Nephron (organoid): ENCODE data around the gene RAB26.

ENCODE experiments used
- H3K27ac Mint-ChIP-seq, 3 experiments: 2 replicates each; pipeline ENCODE4 v1.8.0; 2020; ENCODE audit warnings: mixed read lengths in 3 of 3, mild to moderate bottlenecking in 2 of 3, moderate library complexity in 1 of 3
- H3K27me3 Mint-ChIP-seq: 2 replicates; pipeline ENCODE4 v1.8.0; 2021; ENCODE audit warnings: low read depth, mild to moderate bottlenecking, moderate library complexity, mixed read lengths
- H3K36me3 Mint-ChIP-seq: 2 replicates; pipeline ENCODE4 v1.8.0; 2020; ENCODE audit warnings: low read depth, mixed read lengths
- H3K4me1 Mint-ChIP-seq: 2 replicates; pipeline ENCODE4 v1.8.0; 2020; ENCODE audit warnings: mixed read lengths
- H3K4me3 Mint-ChIP-seq, 3 experiments: 2 replicates each; pipeline ENCODE4 v1.8.0; 2020; ENCODE audit warnings: mild to moderate bottlenecking in 3 of 3, mixed read lengths in 3 of 3, moderate library complexity in 2 of 3
- H3K9me3 Mint-ChIP-seq: 2 replicates; pipeline ENCODE4 v1.8.0; 2020; ENCODE audit warnings: mixed read lengths
- CTCF ChIP-seq, 3 experiments: fragments of 200-600 bp; sonication (generic); IDR thresholded peaks; one replicate each; pipeline ENCODE4 v1.5.0; 2021; ENCODE audit warnings: antibody characterized with exemption in 3 of 3; ENCODE audit not compliant: unreplicated experiment in 3 of 3

Gene RAB26

GRCh38 chr16:2186505-2186904 lies 38.1 kb downstream of the RAB26 start:
- Mint-ChIP-seq H3K4me1 (no peaks in the 10 kb centered on the region), H3K27ac (no peak overlapping the region), H3K27me3 (no peaks in the 10 kb centered on the region), H3K9me3 (no peaks in the 10 kb centered on the region), H3K36me3 (no peaks in the 10 kb centered on the region), H3K4me3 (no peak overlapping the region)
- no peak for TF ChIP-seq CTCF (IDR thresholded peaks at IDR 0.05; ENCODE audit: unreplicated experiment in 3 of 3)

GRCh38 chr16:2187212-2187611 lies 38.8 kb downstream of the RAB26 start:
- H3K9me3 Mint-ChIP-seq: no peaks in the 10 kb centered on the region
- no peak overlapping the region for H3K27ac Mint-ChIP-seq
- H3K27me3 Mint-ChIP-seq: no peaks in the 10 kb centered on the region
- H3K4me1 Mint-ChIP-seq: no peaks in the 10 kb centered on the region
- H3K4me3 Mint-ChIP-seq: no peak overlapping the region
- no peaks in the 10 kb centered on the region for H3K36me3 Mint-ChIP-seq
- TF ChIP-seq CTCF (IDR thresholded peaks at IDR 0.05; ENCODE audit: unreplicated experiment in 3 of 3): no peak

GRCh38 chr16:2188395-2188794 lies 40.0 kb downstream of the RAB26 start:
- no peaks in the 10 kb centered on the region for H3K36me3 Mint-ChIP-seq
- no peaks in the 10 kb centered on the region for H3K27me3 Mint-ChIP-seq
- no peak overlapping the region for H3K4me3 Mint-ChIP-seq
- H3K4me1 Mint-ChIP-seq: no peaks in the 10 kb centered on the region
- no peaks in the 10 kb centered on the region for H3K9me3 Mint-ChIP-seq
- no peak overlapping the region for H3K27ac Mint-ChIP-seq
- TF ChIP-seq CTCF (IDR thresholded peaks at IDR 0.05; ENCODE audit: unreplicated experiment in 3 of 3): no peak

GRCh38 chr16:2189252-2189893 lies 40.9 kb downstream of the RAB26 start:
- no peaks in the 10 kb centered on the region for H3K9me3 Mint-ChIP-seq
- no peaks in the 10 kb centered on the region for H3K36me3 Mint-ChIP-seq
- no peak overlapping the region for H3K4me3 Mint-ChIP-seq
- H3K27me3 Mint-ChIP-seq: no peaks in the 10 kb centered on the region
- H3K27ac Mint-ChIP-seq: no peak overlapping the region
- TF ChIP-seq CTCF (IDR thresholded peaks at IDR 0.05; ENCODE audit: unreplicated experiment in 3 of 3): no peak
- H3K4me1 Mint-ChIP-seq: no peaks in the 10 kb centered on the region

- no peaks in the 10 kb centered on the region for H3K9me3 Mint-ChIP-seq
- no peaks in the 10 kb centered on the region for H3K36me3 Mint-ChIP-seq
- H3K27ac Mint-ChIP-seq: no peak overlapping the region
- peaks cover 4% of the 10 kb centered on the region for H3K27me3 Mint-ChIP-seq
- TF ChIP-seq CTCF (IDR thresholded peaks at IDR 0.05; ENCODE audit: unreplicated experiment in 3 of 3): no peak
- H3K4me1 Mint-ChIP-seq: peaks cover 5% of the 10 kb centered on the region
- H3K4me3 Mint-ChIP-seq: no peak overlapping the region
Measured at GRCh38 chr16:2190002-2190658, 41.7 kb downstream of the RAB26 start.
